HG03060 (cell line): ENCODE results near the gene FGGY.
"Not testable (repeated sequence)": the region's sequence is repeated elsewhere in the genome, so short reads cannot be mapped to it uniquely, and the experiment has no call there.

Experiments used
- ATAC-seq: cut with Tn5 transposase; IDR thresholded peaks from one replicate; pipeline ENCODE4 v1.9.1; 2021; ENCODE audit warnings: low read depth, moderate number of reproducible peaks; ENCODE audit not compliant: unreplicated experiment

Gene FGGY

GRCh38 chr1:59528900-59529299 lies 232.0 kb downstream of the FGGY start:
- no peak for ATAC-seq

DNA sequence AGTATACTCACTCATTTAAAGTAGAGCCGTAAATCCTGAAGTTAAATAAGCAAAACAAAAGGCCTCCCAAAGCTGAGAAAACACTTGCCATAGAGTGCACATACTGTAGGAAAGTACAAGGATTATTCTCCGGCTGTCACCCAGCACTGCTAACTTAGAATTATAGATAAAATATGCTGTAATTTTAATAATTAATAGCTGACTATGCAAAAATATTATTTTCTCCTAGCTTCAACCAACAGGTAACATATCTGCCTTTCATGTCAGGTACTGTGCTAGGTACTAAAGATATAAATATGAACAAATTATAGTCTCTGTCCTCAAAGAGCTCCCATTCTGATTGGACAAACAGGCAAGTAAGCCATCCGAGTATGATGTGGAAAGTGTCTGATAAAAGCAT lies 233.2 kb downstream of the FGGY start:
- ATAC-seq = no peak

DNA sequence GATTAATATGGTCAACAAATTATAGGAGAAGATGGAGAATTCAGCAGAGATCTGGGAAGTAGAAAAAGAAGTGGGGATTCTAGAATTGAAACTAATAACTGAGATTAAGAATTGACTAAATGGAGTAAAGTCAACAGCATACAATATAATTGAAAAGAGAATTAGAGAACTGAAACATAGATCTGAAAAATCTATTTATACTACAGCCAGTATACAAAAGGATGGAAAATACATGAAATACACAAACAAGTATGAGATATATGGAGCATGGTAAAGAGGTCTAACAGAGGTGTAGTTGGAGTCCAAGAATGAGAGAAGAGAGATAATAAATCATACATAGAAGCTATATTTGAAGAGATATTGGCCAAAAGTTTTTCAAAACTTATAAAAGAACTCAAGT lies 235.2 kb downstream of the FGGY start:
- ATAC-seq = no peak

GRCh38 chr1:59538476-59538875 lies 241.6 kb downstream of the FGGY start:
- not testable (repeated sequence) for ATAC-seq

DNA sequence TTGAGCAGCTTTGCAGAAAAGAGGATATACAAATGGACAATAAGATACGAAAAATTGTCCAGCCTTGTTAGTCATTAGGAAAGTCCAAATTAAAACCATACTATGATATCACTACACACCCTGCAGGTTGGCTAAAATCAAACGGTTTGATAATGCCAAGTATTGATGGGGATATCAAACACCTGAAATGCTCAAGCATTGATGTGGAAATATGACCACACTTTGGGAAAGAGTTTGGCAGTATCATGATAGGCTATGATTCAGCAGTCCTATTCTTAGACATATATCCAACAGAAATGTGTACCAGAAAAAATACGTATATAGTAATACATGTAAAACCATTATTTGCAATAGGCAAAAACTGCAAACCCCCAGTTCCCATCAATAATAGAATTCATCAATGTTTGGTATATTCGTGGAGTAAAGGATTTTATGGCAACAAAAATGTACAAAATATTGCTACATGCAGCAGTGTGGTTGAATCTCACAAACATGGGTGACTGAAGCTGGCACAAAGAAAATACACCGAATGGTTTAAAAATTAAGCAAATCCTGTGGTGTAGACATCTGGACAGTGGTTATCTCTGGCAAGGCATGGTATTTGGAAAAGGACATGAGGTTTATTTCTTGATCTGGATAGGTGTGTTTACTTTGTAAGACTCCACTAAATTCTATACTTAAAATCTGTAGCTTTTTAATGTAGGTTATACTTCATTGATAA lies 243.2 kb downstream of the FGGY start:
- no peak for ATAC-seq

GRCh38 chr1:59541161-59541560 lies 244.3 kb downstream of the FGGY start:
- ATAC-seq = no peak

DNA sequence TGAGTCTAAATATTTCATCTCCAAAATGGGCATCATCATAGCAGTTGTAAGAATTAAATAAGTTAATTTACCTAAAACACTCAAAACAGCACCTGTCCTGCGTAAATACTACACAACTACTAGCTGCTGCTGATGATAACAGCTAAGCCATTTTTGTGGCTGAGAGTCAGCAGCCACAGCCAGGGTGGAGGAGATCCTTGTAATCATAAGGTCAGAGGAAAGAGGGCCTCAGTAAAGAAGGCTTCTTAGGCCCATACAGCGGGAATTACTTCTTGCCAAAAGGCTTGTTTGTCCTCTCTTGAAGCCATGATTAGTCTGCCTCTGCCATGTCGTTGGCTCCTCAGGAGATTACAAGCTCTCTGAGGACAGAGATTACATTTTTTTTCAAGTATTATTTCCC lies 245.0 kb downstream of the FGGY start:
- no peak for ATAC-seq

- ATAC-seq = no peak
Observed at GRCh38 chr1:59543211-59543668, 246.3 kb downstream of the FGGY start.

GRCh38 chr1:59544615-59545293 lies 247.9 kb downstream of the FGGY start:
- ATAC-seq = no peak

GRCh38 chr1:59545830-59546229 lies 248.9 kb downstream of the FGGY start:
- no peak for ATAC-seq

DNA sequence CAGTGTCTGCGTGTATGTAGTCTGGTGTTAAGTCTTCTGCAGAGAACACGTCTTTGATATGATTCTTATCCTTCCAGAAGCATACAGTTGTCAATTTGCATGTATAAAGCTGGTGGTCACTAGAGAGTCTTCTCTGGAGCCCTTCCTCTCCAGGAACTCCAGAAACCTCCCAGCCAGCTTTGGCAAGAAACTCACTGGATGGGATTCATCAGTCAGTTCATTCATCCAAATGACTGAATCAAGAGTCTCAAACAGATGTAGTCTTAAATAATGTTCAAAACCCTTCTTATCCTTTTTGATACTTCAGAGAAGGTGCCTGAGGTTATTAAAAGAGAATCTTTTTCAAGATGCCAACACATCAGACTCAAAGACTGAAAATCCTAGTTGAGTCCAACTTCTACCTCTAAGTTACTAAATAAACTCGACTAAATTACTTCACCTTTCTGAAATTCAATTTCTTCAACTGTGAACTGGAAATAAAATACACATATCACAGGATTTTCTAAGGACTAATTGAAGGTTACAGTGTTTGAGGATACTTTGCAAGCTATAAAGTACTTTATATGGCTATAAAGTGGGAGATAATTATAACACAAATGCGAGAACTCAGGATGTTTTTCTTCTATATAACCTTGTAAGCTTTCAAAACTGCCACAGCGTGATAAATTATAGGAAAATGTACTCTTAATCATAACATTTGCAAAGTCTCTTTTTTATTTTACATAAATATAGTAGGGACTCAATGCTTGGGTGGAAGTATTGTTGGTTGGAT lies 252.4 kb downstream of the FGGY start:
- no peak for ATAC-seq

- ATAC-seq = no peak
Observed at GRCh38 chr1:59549903-59550302, 253.0 kb downstream of the FGGY start.

GRCh38 chr1:59552007-59552406 lies 255.1 kb downstream of the FGGY start:
- no peak for ATAC-seq

DNA sequence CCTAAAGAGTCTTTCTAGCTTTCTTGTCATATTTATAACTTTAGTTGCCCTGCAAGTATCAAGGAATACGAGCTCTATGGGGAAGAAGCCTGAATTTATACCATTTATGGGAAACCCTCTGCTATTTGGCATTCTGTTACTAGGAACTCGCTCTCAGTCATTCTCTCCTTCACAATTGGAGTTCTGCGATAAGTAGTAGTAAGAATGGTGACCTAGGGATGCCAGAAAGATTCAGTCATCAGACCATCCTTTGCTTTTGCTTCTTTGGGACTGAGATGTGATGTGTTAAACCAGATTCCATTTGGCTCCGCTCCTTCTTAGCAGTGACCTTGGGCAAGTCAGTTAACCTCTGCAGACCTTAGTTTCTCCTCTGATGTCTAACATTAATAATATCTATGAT lies 256.5 kb downstream of the FGGY start:
- ATAC-seq = no peak

DNA sequence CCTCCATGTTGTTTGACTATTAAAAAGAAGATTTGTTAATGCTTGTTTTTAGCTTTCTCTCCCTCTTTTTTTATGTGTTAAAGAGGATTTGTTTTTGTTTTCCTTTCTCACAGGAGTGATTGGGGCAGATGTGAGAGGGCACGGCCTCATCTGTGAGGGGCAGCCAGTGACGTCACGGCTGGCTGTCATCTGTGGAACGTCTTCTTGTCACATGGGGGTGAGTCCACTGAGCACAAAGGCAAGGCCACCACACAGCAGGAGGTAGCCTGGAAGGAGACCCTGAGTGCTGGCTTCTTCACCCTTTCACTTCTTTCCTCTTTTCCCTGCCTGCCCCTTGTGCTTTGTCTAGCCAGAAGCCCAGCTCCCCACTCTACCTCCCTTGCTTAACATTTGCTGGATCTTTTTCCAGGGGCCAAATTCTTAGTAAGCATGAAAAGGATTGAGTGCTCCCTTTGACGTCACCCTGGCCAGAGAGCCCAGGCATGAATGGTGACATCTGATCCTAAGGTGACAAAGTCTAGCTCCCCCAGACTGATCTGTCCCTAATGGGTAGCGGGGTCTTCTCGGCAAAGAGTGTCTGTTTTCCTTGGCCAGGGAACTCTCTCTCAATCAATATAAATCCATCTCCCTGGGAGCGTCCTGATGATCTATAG lies 257.2 kb downstream of the FGGY start:
- no peak for ATAC-seq

GRCh38 chr1:59554752-59555151 lies 257.9 kb downstream of the FGGY start:
- ATAC-seq = no peak

- ATAC-seq = no peak
Observed at GRCh38 chr1:59556398-59556797, 259.5 kb downstream of the FGGY start.

DNA sequence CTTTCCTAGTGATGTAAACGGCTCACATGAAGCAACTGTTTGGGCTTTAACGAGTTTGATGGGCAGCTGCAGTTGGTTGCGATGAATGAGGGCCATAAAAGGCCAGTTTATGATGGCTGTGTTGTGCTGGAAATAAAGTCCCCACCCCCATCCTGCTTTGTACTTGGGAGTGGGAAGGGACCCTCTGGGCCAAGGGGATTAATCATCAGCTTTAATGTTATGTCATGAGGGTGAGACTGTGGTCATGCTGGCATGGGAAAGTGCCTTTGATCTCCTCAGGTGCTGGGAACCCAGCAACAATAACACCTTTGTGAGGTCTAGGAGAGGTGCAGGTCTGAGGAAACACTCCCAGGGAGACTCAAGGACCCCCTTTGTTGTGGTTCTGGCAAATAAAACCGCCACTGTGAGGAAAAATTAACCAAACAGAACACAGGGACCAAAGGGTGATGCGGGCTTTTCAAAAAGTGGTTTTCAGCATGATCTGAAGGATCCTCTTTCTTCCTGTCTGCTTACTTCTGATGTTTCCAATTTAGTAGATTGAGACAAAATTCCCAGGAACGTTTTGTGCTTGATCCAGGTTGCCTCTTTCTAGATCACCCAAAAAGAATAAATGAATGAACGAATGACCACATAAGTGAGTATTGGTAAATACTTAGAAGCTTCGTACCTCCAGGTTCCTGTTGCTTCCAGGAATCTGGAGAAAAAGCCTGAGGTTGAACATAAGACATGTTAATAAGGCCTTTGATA lies 260.1 kb downstream of the FGGY start:
- no peak for ATAC-seq

- ATAC-seq = no peak
Observed at GRCh38 chr1:59557549-59557885, 260.6 kb downstream of the FGGY start.

GRCh38 chr1:59558580-59558979 lies 261.7 kb downstream of the FGGY start:
- ATAC-seq = not testable (repeated sequence)
